GM18870 (cell line): ENCODE measurements around the gene SMPD3.

Source experiments
- ATAC-seq: cut with Tn5 transposase; IDR thresholded peaks from one replicate; pipeline ENCODE4 v1.9.1; 2021; ENCODE audit warnings: moderate library complexity; ENCODE audit not compliant: unreplicated experiment

SMPD3 gene

GRCh38 chr16:68436581-68436980 is 11.7 kb downstream of the SMPD3 start:
- no peak for ATAC-seq

- no peak for ATAC-seq
These were observed 13.6 kb downstream of the SMPD3 start for GRCh38 chr16:68434624-68435210.

GRCh38 chr16:68433316-68433715 is 15.0 kb downstream of the SMPD3 start:
- ATAC-seq: no peak

- ATAC-seq: no peak
These were observed 15.6 kb downstream of the SMPD3 start for GRCh38 chr16:68432701-68433100.

- no peak for ATAC-seq
These were observed 19.0 kb downstream of the SMPD3 start for GRCh38 chr16:68429076-68429854.

- no peak for ATAC-seq
These were observed 20.5 kb downstream of the SMPD3 start for GRCh38 chr16:68427649-68428303.

- no peak for ATAC-seq
These were observed 22.0 kb downstream of the SMPD3 start for GRCh38 chr16:68426347-68426652.

- ATAC-seq: no peak
These were observed 22.6 kb downstream of the SMPD3 start for GRCh38 chr16:68425498-68426346.

- no peak for ATAC-seq
These were observed 24.5 kb downstream of the SMPD3 start for GRCh38 chr16:68423771-68424170.

- no peak for ATAC-seq
These were observed 25.8 kb downstream of the SMPD3 start for GRCh38 chr16:68422396-68422960.

- ATAC-seq: no peak
These were observed 27.2 kb downstream of the SMPD3 start for GRCh38 chr16:68421076-68421475.

GRCh38 chr16:68420366-68420942 is 27.9 kb downstream of the SMPD3 start:
- ATAC-seq: no peak

GRCh38 chr16:68417711-68418301 is 30.5 kb downstream of the SMPD3 start:
- peak; percentile 70 for ATAC-seq

GRCh38 chr16:68416057-68417046 is 32.0 kb downstream of the SMPD3 start:
- ATAC-seq: no peak

GRCh38 chr16:68414581-68414980 is 33.7 kb downstream of the SMPD3 start:
- ATAC-seq: no peak

- no peak for ATAC-seq
These were observed 36.2 kb downstream of the SMPD3 start for GRCh38 chr16:68412061-68412460.

- ATAC-seq: no peak
These were observed 37.2 kb downstream of the SMPD3 start for GRCh38 chr16:68411086-68411485.

GRCh38 chr16:68408967-68409366 is 39.3 kb downstream of the SMPD3 start:
- no peak for ATAC-seq

- no peak for ATAC-seq
These were observed 39.9 kb downstream of the SMPD3 start for GRCh38 chr16:68408428-68408827.
